HuH-7 (cell line): Measurements from ENCODE around the gene UNC79.

Experiments
- DNase-seq: peaks from one replicate; pipeline ENCODE4 v3.0.0; 2011; ENCODE audit warnings: low spot score

The UNC79 gene

DNA sequence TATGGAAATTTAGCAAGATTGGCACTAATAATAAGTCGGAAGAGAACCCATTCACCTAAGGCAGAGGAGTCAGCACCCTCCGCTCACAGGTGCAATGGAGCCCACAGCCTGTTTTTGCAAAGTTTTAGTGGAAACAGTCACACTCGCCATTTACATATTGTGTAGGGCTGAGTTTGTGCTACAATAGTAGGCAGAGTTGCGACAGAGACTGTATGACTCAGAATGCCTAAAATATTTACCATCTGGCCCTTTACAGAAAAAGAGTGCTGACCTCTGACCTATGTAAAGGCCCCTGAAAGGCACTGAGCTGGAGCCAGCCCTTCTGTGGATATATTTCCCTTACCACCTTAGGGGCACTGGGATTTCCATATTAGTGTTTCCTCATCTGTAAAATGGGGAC is 278.5 kb downstream of the UNC79 start:
- DNase-seq = no peak

DNA sequence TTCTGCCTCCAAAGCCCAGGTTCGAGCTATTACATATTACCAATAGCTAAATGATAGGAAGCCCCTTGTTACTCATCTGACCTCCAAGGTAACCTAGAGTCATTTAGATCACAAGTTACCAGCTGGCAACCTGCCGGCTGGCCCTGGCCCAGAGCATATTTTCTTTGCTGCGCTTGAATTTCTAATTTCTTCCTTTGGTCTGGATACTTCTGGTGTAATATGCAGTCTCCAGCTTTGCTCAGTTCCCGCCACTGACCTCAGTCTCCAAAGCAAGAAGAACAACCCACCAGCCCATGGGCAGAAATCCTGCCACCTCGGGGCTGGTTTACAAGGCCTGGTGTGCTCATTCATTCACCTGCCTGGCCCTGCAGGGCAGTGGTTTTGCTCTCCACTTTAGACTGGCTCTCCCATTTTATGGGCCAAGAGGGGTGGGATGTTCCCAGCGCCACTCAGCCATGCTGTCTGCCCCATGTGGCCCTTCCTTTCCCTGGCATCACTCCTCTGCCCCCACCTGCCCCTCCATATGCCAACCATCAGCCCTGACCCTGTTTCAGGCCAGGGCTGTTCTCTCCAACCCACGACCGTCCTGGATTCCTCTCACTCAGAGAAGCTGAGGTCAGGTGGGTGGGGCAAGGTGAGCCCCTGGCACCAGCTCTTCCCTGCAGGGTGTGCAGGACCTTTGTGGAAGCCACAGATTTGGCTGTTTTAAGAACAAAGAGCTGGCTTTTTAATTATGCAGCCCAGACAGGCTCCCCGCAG is 281.5 kb downstream of the UNC79 start:
- DNase-seq = no peak

DNA sequence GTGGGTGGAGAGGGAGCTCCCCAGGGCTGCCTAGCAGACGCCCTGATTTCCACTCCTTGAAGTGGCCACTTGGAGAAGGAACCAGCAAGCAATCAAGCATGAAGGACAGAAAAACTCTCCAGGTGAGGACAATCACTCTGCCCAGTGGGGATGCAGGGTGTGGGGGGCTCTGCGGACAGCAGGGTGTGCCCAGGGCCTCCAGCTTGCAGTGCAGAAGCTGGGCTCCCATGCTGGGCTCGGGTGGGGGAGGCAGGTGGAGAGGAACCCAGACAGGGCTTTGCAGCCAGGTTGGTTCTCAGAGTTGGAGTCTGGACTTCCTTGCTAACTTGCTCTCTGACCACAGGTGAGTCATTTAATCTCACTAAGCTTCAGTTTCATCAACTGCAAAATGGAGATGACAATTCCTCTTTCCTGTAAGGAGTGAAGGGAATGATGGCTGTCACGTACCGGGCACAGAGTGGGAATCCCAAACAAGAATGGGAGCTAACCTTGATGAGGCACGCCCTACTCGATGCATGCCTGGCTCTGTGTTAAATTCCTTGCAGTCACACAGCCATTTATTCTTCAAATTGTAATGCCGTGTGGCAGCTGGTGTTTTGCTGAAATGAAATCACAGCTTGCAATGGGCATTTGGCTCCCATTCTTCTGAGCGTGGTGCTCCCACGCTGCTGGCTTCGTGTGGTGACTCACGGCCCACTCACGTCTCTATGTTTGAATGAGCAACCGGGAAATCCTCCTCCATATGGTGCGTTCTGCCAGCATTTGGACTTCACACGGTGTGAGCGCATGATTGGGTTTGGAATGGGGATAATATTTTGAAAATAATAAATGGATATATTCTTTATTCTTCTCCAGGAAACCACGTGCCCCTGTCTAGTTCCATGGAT is 282.3 kb downstream of the UNC79 start:
- DNase-seq = no peak

DNA sequence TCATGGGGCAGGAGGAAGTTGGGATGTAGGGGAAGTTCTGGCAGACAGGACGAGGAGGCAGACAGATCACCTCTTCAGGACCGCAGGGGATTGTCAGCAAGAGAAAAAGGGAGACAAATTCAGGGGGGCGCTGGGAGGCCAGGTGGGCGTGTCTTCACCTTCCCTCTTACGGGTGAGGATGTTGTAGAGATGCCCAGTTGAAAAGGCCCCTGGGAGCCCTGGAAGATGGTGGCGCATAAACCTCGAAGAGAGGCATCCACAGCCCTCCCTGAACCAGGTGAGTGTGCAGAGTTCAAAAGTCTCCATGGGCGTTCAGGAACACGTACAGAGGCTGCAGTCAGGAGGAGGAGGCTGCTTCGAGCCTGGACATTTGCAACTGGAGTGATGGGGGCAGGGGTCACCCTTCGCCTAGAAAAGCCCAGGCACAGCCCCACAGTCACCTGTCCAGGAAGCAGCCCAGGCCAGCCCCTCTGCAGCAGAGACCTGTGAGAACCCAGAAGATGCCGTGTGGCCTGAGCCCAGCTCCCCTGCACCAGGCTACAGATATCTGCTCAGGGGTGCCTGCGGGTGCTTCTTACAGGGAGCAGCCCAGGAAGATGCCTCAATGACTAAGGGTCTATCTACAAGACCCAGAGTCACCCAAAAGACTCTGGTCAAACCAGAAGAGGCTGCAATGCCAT is 283.1 kb downstream of the UNC79 start:
- no peak for DNase-seq

DNA sequence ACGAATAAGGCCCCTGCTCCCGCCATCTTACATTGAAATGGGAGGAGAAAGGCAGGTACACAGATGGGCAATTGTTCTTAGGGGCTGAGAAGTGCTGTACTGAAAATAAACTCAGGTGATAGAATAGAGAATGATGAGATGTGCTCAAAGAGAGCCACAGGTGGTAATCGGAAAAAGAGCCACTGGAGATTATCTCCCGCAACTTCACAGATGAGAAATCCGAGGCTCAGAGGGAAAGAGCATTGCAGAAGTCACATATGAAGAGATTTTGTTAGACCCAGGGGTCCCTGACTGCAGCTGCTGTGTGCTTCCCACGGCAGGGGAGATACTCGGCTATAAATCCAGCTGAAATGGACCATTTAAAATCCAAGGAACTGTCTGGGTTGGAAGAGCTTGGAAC is 283.9 kb downstream of the UNC79 start:
- DNase-seq = no peak

DNA sequence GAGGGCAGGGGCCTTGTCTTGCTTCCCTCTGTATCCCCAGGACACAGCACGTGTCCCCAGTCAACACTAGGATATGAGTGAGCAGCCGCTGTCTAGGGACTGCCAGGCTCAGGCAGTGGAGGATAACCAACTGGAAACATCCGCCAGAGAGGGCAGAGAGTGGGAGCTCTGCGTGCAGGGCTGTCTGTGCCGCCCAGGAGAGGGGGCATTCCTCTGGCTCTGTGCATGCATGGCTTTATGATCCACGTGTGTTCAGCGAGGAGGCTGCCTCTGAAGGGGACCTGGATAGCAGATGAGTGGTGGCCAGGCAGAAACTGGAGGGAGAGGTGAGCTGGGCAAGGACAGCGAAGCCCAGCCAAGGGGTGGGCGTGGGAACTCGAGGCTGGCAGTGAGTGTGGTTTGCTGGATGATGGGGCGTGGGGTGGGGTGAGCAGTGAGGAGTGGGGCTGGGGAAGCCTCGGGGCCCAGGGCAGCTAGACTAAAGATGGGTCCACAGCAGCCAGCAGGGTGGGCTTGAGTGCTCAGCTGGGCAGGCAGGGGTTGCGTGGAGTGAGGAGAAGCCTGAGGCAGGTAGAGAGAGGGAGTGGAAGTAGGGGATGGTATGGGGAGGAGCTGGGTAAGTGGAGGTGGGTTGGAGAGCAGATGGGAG is 284.7 kb downstream of the UNC79 start:
- no peak for DNase-seq

DNA sequence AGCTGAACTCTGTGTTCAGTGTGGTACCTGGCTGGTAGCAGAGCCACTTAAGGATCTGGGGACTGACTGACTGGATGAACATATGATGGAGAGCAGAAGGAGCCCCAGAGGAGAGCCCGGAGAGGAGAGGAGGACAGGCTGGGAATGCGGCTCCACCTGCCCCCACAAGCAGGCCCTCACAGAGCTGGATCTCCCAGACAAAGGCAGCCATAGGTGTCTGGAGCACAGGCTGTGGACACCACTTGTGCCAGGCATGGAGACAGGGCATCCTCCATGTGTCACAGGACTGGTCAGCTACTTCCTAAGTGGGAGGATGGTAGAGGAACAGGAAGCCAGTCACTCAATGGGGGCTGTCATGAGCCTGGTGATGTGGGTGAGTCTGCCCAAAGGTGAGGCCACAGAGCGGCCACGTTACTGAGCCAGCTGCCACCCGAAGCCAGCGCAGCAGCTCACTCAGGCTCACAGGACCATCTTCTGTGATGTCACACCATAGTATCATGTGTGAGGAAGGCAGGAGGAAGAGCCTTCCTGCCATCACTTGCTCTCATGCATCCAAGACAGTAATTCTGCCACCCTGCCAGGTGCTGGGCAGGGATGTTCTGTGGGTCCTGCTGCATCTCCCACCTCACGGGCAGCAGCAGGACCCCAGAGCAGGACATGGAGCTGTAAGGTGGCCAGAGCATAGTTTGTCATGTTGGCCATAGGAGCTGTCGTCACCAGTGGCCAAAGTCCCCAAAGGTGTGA is 285.4 kb downstream of the UNC79 start:
- DNase-seq = no peak

DNA sequence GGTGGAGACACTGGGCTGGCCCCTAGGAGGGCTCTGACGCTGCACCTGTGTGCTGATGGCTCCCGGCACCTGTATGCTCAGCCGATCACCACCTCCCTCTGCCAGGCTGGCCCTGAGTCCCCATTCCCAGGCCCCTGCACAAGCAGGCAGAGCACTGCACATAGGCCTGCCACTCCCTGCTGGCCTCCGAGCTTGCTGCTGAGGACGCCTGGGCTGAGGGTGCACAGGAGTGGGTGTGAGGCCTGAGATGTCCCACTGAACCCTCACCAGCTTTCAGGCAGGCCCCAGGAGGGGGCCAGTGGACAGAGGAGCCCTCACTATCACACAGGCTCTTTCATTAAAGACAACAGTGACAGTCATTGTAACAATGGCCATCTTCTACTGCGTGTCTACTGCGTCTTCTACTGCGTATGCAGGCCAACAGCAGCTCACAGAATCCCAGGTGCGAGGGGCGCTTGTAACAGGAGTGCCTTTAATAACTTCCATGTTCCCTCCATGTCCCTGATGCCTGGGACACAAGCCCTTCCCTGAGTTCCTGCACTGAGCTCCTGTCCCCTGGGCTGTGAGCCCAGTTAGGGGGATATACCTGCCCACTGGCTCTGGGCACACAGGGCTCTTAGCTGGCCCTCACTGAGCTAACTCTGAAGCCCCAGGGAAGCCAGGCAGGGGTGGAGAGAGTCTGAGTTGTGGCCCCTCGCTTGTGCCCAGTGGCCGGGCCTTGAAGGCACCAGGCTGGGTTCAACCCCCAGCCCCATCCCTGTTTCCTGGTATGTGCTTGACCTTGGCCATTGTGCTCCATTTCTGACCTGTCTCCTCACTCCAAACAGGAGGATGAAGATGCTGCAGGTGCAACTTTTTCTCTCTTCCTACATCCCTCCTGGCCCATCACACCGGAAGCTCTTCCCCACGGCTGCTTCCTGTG is 286.3 kb downstream of the UNC79 start:
- no peak for DNase-seq

DNA sequence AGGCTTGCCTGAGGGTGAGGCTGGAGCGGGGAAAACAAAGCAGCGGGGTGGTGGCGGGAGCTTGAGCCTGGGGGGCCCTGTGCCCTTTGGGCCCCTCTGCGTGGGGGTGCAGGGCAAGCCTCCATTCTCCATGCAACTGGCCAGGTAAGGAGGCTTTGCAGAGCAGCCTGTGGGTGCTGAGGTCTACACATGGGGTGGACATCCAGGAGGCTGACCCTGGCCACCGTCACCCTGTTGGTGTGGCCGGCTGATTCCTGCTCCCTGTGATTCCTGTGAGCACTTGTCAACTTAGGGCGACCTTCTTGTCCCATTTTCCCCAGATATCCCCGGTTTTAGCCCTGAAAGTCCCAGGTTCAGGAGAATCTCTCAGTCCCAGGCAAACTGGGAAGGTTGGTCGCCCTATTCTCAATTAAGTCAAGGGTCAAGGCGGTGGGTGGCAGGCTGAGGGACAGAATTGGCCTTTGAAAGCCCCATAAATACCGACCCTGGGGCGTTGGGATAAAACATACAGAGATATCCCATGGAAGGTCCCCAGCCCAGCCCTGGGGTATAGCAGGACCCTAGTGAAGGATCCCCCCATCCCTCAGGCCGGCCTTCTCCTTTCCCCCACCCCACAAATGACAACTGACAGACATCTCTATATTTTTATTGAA is 287.1 kb downstream of the UNC79 start:
- no peak for DNase-seq

DNA sequence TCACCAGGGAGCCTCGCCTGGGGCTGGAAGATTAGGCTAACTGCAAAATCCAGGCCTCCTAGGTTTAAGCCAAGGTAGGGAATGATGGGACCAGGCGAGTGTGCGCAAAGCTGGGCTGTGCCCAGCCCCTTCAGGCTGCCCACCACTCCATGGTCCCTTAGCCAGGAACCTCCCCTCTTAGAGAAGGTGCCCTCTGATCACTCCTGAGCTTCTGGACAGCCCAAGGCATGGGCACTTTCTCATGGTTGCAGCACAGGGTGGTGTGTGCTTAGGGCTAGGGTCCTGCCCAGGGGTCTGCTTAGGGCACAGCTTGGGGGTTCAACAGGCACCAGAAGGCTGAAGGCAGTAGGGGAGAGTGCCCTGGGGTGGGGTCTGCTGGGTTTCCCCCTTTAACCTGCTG is 288.5 kb downstream of the UNC79 start:
- DNase-seq = no peak

DNA sequence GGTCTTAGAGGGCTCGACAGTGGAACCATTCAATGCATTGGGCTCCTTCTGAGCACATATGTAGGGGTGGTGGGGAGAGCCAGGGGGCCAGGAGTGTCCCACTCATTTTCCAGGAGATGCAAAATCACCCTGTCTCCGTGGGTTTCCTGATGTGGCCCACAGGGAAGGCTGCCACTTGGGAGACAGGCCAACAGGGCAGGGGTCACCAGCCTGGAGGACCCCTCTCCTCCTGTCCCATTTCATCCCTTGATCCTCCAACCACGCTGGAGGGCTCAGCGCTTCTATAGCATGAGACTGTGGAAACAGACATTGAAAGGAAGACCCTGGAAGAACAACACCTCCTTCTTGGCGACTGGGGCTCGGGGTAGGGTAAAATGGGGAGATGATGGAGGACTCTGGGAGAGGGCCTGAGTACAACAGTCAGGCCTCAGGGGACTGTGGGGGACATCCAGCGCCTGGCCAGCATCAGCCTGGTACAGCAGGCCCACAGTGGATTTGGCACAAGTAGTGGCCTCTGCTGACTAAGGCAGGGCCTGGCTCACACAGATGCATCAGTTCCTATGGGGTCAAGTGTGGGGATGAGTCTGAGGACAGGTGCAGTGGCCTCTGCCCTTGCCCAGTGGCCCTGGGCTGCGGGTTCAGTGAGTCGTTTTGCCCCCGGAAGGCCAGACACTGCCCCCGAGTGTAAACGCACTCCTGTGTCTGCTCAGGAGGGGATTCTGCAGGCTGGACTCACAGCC is 289.5 kb downstream of the UNC79 start:
- DNase-seq = no peak

DNA sequence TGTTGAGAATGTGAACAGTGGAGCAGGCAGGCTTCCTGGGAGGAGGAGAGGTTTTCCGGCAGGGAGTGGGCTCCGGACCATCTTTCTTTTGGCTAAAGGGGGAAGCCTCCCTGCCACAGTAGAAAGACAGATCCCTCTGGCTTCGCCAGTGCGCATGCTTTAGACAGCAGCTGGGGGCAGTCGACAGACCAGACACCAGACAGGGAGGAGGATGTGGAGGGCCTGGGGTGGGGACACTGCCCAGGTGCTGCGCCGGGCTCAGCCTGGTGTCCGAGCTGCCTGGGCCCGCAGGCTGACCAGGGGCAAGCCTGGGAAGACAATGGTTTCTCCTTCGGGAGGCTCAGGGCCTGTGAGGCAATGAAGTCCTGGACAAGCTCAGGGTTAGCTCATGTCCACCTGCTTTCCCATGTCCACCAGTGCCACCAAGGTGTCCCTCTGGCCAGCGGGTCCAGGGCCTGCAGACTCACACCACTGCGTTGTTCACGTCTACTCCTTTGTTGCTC is 290.3 kb downstream of the UNC79 start:
- DNase-seq = no peak

DNA sequence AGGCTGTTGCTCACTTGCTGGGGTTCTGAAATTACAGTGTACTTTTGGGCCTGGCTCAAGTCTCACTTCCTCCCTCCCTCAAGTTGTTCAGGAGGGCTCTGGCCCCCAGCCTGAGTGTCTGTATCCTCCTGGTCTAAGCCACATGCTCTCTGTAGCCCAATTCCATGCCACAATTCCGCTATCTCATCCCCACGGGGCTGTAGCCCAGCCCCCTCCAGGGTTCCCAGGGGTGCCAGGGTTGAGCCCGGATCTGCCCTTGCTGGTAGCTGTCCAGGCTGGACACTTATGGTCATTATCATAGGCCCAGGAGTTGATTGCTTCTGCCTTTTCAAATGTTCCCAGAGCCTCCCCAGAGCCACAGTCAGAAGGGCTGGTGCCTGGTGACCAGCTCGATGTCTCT is 292.3 kb downstream of the UNC79 start:
- DNase-seq = no peak

DNA sequence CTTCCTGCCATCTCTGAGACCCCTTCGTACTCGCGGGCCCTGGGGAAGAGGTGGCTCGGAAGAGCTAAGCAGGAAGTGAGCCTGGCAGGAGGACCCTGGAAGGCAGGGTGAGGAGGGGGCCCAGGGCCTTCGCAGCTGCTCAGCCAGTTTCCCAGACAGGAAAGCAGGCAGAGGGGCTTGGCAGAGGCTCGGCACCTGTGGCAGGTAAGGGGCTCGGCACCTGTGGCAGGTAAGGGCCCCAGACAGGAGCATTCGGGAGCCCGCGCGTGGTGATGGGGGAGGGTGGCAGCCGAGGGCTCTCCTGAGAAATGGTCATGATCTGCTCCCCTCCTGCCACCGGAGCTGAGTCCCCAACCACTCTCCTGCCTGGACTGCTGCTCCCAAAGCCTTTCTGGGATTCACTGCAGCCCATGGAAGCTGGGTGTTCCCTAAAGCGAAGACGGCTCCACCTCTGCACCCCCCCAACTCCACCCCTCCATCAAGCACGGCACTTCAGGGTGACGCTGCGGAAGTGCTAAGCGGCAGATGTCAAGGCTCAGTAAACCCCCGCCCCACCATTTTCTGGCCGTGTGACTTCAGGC is 294.4 kb downstream of the UNC79 start:
- no peak for DNase-seq

DNA sequence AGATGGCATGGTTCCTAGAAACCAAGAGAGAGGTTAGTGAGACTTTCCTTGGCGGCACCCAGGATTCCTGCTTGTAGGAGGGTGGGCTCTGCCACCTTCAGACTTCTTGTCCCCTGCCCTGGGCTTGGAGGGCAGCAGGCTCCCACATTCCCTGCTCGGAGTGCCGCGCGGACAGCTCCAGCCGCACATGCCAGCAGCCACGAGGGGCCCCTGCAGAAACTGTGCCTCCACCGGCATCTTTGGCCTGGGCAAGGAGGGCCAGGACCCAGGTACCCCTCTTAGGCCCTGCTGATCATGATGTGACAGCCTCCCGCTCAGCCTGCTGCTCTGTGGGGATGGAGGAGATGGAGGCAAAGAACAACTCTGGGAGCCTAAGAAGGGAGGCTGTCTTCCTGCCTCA is 295.3 kb downstream of the UNC79 start:
- DNase-seq = no peak

DNA sequence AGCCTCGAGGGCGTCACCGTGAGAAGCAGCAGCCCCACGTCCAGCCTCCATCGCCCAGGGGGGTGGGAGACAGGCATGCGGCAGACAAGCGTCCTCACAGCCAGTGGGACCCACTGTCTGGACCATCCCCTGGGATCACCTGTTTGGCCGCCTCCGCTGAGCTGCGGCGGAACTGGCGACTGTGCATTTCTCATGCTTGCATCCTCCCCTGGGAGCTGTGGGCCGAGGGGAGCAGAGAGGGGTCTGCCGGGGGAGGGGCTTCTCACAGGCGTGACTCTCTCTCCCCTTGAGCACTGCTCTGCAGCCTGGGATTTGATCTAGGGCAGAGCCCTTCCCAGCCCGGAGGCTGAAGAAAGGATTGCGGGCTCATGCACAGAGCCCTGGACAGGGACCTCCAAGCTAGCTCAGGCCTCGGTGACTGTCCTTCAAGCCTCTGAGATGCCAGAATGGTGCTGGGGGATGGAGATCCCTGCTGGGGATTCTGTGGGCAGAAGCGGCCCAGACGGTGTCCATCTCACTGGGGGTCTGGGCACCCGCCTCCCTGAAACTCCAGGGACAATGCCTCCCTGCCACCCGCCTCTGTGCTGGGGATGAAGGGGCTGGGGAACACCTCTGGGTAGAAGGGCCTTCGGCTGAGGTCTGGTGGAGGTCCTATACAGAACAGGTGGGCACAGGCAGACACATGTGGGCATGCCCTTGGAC is 296.5 kb downstream of the UNC79 start:
- DNase-seq = no peak

DNA sequence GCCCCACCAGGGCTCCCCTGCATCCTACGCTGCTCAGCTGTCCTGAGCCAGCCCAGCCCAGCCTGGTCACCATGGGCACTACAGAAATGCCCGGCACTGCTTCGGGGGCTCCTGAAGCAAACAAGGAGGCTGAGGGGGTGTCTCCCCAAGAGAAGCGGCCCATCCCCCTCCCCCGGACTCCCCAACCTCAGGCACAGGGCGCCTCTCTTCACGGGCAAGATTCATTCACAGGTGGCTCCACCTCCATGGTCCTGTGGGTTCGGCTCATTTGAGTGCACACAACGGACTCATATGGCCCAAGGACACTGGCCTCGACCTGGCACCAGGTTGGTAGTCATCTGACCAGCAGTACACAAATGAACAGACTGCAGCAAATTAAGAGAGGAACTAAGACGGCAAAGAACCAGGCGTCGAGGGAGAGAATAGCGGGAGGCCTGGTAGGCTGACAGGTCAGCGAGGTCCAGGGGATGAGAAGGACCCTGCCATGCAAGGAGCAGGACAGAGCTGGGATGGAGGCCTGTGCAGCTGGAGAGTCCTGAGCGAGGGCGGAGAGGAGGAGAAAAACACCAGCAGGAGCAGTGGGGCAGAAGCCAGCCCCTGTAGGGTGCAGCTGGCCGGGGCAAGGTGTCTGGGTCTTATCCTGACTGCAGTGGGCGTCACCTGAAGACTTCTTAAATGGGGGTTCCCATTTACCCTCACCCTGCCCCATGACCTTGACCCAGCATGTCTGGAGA is 297.3 kb downstream of the UNC79 start:
- DNase-seq = no peak
